Kidney (tissue), 14 donors: ENCODE results near the gene SPAG7. TPM values are rescaled to one million over a fixed set of nuclear protein-coding genes. Genes with fewer than 3 reads are reported as not detected.
A peak's percentile ranks its signal among the peaks of the same experiment; 100 is the strongest.

Experiments used
- DNase-seq, 5 donors: peaks; one replicate each; pipeline ENCODE4 v3.0.0-alpha.2; 2013 to 2020
- FAIRE-seq: peaks from 2 replicates; lab custom pipeline; 2012; peaks lifted over from hg19 to GRCh38; lab: Jason Lieb, UNC
- H3K27ac ChIP-seq, 2 donors: one replicate each; pipeline ENCODE4 v1.7.0; 2013; ENCODE audit warnings: low read depth in 2 of 2, low read length in 2 of 2, inconsistent platforms in 1 of 2
- H3K27me3 ChIP-seq: one replicate; pipeline ENCODE4 v1.7.1; 2013; ENCODE audit warnings: low read length, inconsistent platforms; ENCODE audit not compliant: control insufficient read depth, insufficient read depth
- H3K36me3 ChIP-seq, 3 donors: one replicate each; pipeline versions ENCODE4 v1.7.0 to v1.7.1; 2013; ENCODE audit warnings: low read length in 3 of 3, control low read depth in 1 of 3, inconsistent platforms in 1 of 3; ENCODE audit not compliant: insufficient read depth in 3 of 3, control insufficient read depth in 2 of 3
- H3K4me1 ChIP-seq, 3 donors: one replicate each; pipeline versions ENCODE4 v1.7.0 to v1.7.1; 2013; ENCODE audit warnings: low read length in 3 of 3, inconsistent platforms in 1 of 3, low read depth in 1 of 3; ENCODE audit not compliant: control insufficient read depth in 2 of 3, insufficient read depth in 2 of 3
- H3K4me3 ChIP-seq, 3 donors: one replicate each; pipeline versions ENCODE4 v1.7.0 to v1.8.1; 2013; ENCODE audit warnings: low read length in 3 of 3, control low read depth in 1 of 3, inconsistent platforms in 1 of 3
- H3K9ac ChIP-seq, 3 donors: one replicate each; pipeline versions ENCODE4 v1.7.0 to v1.7.1; 2013; ENCODE audit warnings: low read length in 3 of 3, control low read depth in 1 of 3, inconsistent platforms in 1 of 3
- H3K9me3 ChIP-seq, 3 donors: one replicate each; pipeline versions ENCODE4 v1.7.0 to v1.7.1; 2013; ENCODE audit warnings: low read length in 3 of 3, control low read depth in 1 of 3, inconsistent platforms in 1 of 3; ENCODE audit not compliant: control insufficient read depth in 2 of 3, insufficient read depth in 1 of 3
- intact Hi-C: fragments of 100-400 bp; cut with DNase I; formaldehyde crosslinking; loops from one replicate; pipeline ENCODE4 v1.11.1; 2022
- polyA plus RNA-seq: library from polyadenylated mRNA; stranded (reverse); fragments of 350-450 nt; fragmentation: Illumina TruSeq; extraction: RNeasy Lipid Tissue Mini Kit (QIAGEN cat#74804); gene quantifications from one replicate; pipeline ENCODE4 v1.2.3, GENCODE V29; 2014; ENCODE audit warnings: low read depth, low replicate concordance; ENCODE audit not compliant: insufficient read depth
- total RNA-seq: library from RNA; stranded (reverse); fragmentation: NEBNext Ultra II Directional; extraction: Animal tissue kit (Norgen Biotek cat#: 25700); gene quantifications from one replicate; pipeline ENCODE4 v1.2.1, GENCODE V29; 2021
- TF ChIP-seq, protein P1 (sequence below): IDR thresholded peaks from 3 replicates; pipeline ENCODE4 v1.5.1; 2012; ENCODE audit warnings: mild to moderate bottlenecking, moderate library complexity, borderline replicate concordance; ENCODE audit not compliant: insufficient read depth; ENCODE audit errors: extremely low read depth
- donor health status: control.
- donor health status: control.
- donor health status: control.
- donor health status: control.
- donor health status: control.
- donor health status: DM: yes; HTN: yes; CAD: no.
- donor health status: Normal renal cell carcinoma (clear cell type).

SPAG7 gene
- total and polyA plus RNA-seq, 2 donors from 2014 or later = 73.6 to 157 TPM

DNA sequence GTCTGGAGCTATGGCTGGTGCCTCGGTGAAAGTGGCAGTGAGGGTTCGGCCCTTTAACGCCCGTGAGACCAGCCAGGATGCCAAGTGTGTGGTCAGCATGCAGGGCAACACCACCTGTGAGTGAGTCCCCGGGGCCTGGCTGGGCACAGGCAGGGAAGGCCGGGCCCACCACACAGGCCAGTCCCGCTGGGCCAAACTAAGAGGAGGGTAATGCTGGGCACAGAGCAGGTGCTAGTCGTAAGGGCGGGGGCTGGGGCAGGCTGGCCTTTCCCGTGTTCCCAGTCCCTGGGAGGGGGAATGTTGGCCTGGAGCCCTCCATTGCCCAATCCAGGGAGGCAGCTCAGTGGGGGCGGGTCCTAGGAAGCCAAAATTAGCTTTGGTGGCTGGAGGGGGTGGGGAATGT is 32.6 kb upstream of the SPAG7 start:
- Histone ChIP-seq H3K9ac (no peak overlapping the region), H3K27me3 (no peaks in the 10 kb centered on the region), H3K4me3 (no peak overlapping the region), H3K9me3 (no peaks in the 10 kb centered on the region), H3K4me1 (peaks cover 0 to 20% (median 4%) of the 10 kb centered on the region in 3 donors), H3K27ac (no peak overlapping the region), H3K36me3 (peaks cover 2 to 39% (median 32%) of the 10 kb centered on the region in 3 donors)
- TF ChIP-seq, protein P1, sequence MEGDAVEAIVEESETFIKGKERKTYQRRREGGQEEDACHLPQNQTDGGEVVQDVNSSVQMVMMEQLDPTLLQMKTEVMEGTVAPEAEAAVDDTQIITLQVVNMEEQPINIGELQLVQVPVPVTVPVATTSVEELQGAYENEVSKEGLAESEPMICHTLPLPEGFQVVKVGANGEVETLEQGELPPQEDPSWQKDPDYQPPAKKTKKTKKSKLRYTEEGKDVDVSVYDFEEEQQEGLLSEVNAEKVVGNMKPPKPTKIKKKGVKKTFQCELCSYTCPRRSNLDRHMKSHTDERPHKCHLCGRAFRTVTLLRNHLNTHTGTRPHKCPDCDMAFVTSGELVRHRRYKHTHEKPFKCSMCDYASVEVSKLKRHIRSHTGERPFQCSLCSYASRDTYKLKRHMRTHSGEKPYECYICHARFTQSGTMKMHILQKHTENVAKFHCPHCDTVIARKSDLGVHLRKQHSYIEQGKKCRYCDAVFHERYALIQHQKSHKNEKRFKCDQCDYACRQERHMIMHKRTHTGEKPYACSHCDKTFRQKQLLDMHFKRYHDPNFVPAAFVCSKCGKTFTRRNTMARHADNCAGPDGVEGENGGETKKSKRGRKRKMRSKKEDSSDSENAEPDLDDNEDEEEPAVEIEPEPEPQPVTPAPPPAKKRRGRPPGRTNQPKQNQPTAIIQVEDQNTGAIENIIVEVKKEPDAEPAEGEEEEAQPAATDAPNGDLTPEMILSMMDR = no peak
- intact Hi-C loops = no loop called here
- peak in 1 of 5 donors; percentile 75 for DNase-seq
- FAIRE-seq = no peak

DNA sequence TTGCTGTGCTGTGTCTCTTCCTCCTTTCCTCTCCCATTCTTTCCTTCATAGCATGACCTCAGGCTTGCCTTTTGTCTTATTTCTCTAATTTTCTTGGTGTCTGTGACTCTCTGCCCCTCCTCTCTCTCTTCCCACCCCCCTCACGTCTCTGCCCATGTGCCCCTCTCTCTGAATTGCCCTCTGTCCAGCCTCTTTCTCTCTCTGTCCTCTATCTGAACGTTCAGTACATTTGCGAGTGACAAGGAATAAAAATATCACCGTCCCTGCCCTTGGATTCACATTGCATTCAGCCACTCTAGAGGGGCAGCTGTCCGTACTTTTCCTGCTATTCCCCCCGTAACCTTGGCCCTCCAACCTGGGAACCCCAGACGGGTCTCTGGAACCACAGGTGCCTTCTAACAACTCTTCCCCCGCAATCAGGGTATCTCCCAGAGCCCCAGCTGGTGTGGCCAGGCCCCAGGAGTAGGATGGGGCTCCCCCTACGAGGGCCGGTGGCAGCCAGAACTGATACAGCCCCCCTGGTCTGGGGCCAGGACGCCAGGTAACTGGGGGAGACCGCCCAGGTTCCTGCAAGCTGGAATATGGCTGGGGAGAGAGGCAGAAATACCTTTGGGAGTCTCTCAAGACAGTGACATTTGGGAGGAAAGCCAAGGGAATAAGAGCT is 31.9 kb upstream of the SPAG7 start:
- Histone ChIP-seq H3K9me3 (no peaks in the 10 kb centered on the region), H3K27me3 (no peaks in the 10 kb centered on the region), H3K36me3 (peaks cover 2 to 32% (median 26%) of the 10 kb centered on the region in 3 donors), H3K27ac (peak overlapping the region in 1 of 2 donors; percentile 8), H3K9ac (peak overlapping the region in 2 of 3 donors; percentile 18 to 43), H3K4me1 (peaks cover 0 to 20% (median 4%) of the 10 kb centered on the region in 3 donors), H3K4me3 (peak overlapping the region in 2 of 3 donors; percentile 69 to 91)
- intact Hi-C loops = no loop called here
- TF ChIP-seq, protein P1 = no peak
- FAIRE-seq (no peak), DNase-seq (no peak)

DNA sequence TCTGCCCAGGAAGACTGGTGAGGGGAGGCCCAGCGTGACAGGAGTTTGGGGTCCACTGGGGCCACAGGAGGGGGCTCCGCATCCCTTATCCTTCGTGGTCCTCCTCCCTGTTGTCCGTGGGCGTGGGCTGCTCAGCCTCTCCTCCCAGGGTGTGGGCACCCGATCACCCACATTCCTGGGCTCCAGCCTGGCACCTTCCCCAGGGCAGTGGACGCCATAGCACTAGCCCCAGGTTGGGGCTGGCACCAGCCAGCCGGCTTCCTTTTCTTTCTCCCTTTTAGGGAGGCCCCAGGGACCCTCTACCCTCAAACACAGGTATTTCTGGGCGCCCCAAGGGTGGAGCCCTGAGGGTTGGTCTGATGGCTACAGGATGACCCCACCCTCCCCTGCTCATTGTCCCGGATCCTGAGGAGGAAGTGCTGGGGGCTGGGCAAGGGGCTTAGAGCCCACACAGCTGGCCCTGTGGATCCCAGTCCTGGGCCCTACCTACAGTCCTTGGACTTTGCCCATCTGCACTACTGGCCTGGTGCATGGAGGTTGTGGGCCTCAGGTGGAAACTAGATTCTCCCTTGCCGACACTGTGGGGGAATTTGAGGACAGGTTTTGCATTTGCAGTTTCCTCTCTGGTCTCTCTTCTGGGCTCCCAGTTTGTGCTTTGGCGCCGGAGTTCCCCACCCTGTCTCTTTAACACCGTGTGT is 31.3 kb upstream of the SPAG7 start:
- DNase-seq = peak in 4 of 5 donors; percentile 18 to 83 (median 49)
- no peaks in the 10 kb centered on the region for H3K9me3 ChIP-seq
- peak overlapping the region; percentile 69 to 91 (median 81) for H3K4me3 ChIP-seq
- H3K4me1 ChIP-seq = peaks cover 0 to 20% (median 4%) of the 10 kb centered on the region in 3 donors
- intact Hi-C loops = no loop called here
- H3K36me3 ChIP-seq = peaks cover 0 to 25% (median 20%) of the 10 kb centered on the region in 3 donors
- peak overlapping the region; percentile 43 to 79 (median 57) for H3K9ac ChIP-seq
- H3K27ac ChIP-seq = peak overlapping the region in 1 of 2 donors; percentile 8
- FAIRE-seq = no peak
- no peaks in the 10 kb centered on the region for H3K27me3 ChIP-seq
- TF ChIP-seq, protein P1 = no peak
